Panc1 (cell line): Measurements from ENCODE around the gene CCDC196. TPM values are rescaled to one million over a fixed set of nuclear protein-coding genes. Genes with fewer than 3 reads are reported as not detected.

ENCODE experiments used
- ATAC-seq: fragments of 200-7000 bp; cut with Tn5 transposase; 2 replicates; pipeline ENCODE4 v1.9.1; 2020; ENCODE audit warnings: mild to moderate bottlenecking, moderate library complexity
- BruUV-seq: library from RNA; stranded (reverse); fragments of 400-500 nt; replicated peaks from 2 replicates; lab custom pipeline; 2021; lab: Mats Ljungman, UMichigan
- CTCF ChIA-PET: fragments of 300-600 bp; sonication (Branson Sonifier 250); formaldehyde crosslinking; loops from one replicate; lab custom pipeline; 2022; ENCODE audit warnings: antibody characterized with exemption; lab: Charles Lee
- POLR2A ChIA-PET: fragments of 300-600 bp; sonication (Branson Sonifier 250); formaldehyde crosslinking; loops from one replicate; lab custom pipeline; 2022; ENCODE audit warnings: antibody characterized with exemption; lab: Charles Lee
- DNase-seq: peaks from one replicate; pipeline ENCODE4 v3.0.0-alpha.2; 2010; ENCODE audit warnings: low read depth, low spot score
- H3K27ac ChIP-seq: 2 replicates; pipeline ENCODE4 v1.5.1; 2011; ENCODE audit warnings: mild to moderate bottlenecking, low read length, inconsistent platforms
- H3K27me3 ChIP-seq: fragments of 200-500 bp; sonication (Bioruptor generic); 2 replicates; pipeline ENCODE4 v1.6.0; 2014; ENCODE audit warnings: low read length, inconsistent platforms; ENCODE audit not compliant: control insufficient read depth, insufficient read depth
- H3K36me3 ChIP-seq: fragments of 200-500 bp; sonication (Bioruptor generic); 2 replicates; pipeline ENCODE4 v1.5.1; 2014; ENCODE audit warnings: inconsistent platforms, mild to moderate bottlenecking, low read length, moderate library complexity; ENCODE audit not compliant: control insufficient read depth, insufficient read depth
- H3K4me1 ChIP-seq: 2 replicates; pipeline ENCODE4 v1.5.1; 2011; ENCODE audit warnings: inconsistent platforms, mild to moderate bottlenecking, low read length, moderate library complexity; ENCODE audit not compliant: control insufficient read depth, insufficient read depth
- H3K4me3 ChIP-seq, 2 experiments: 2 replicates each; pipeline ENCODE4 v1.5.1; 2011 to 2012; ENCODE audit warnings: low read depth in 2 of 2, low read length in 2 of 2, mild to moderate bottlenecking in 2 of 2, inconsistent platforms in 1 of 2, moderate library complexity in 1 of 2
- H3K9me3 ChIP-seq: fragments of 200-500 bp; sonication (Bioruptor generic); 2 replicates; pipeline ENCODE4 v1.5.1; 2014; ENCODE audit warnings: low read depth, mild to moderate bottlenecking, inconsistent platforms, low read length, moderate library complexity; ENCODE audit not compliant: control insufficient read depth, insufficient read depth
- CTCF ChIP-seq: fragments of 450-650 bp; IDR thresholded peaks from 2 replicates; pipeline ENCODE4 v1.5.1; 2017; ENCODE audit warnings: mild to moderate bottlenecking
- POLR2AphosphoS5 ChIP-seq: IDR thresholded peaks from 2 replicates; pipeline ENCODE4 v1.6.1; 2012; ENCODE audit warnings: mild to moderate bottlenecking, low read depth, low read length, moderate library complexity
- SIN3A ChIP-seq: IDR thresholded peaks from 2 replicates; pipeline ENCODE4 v1.6.1; 2012; ENCODE audit warnings: low read depth, mild to moderate bottlenecking, low read length, moderate library complexity, borderline replicate concordance; ENCODE audit not compliant: insufficient read depth
- TCF7L2 ChIP-seq: IDR thresholded peaks from 2 replicates; pipeline ENCODE4 v1.6.1; 2011; ENCODE audit warnings: mild to moderate bottlenecking, low read depth, low read length, inconsistent platforms
- in situ Hi-C: cut with HindIII; loops from 2 replicates; pipeline ENCODE4 v1.10.0; 2016; ENCODE audit warnings: low sequenced_read_pairs, low pct_unique_long_range_greater_than_20kb
- intact Hi-C: fragments of 100-400 bp; cut with micrococcal nuclease; formaldehyde crosslinking; loops from one replicate; pipeline ENCODE4 v1.10.0; 2022; ENCODE audit not compliant: unreplicated experiment
- total RNA-seq: library from RNA; stranded (reverse); gene quantifications from one replicate; pipeline ENCODE4 v1.2.1, GENCODE V29; 2021; ENCODE audit not compliant: unreplicated experiment
- TF ChIP-seq, protein P1 (sequence below), 2 experiments: IDR thresholded peaks; 2 replicates each; pipeline ENCODE4 v1.6.1; 2011 to 2012; ENCODE audit warnings: low read depth in 2 of 2, control low read depth in 1 of 2, low read length in 1 of 2, mild to moderate bottlenecking in 1 of 2, moderate library complexity in 1 of 2; ENCODE audit not compliant: insufficient read depth in 1 of 2

Gene CCDC196
- total RNA-seq, 1 experiment from 2014 or later: not detected

GRCh38 chr14:66511849-66512248, 25.7 kb downstream of the CCDC196 start:
- BruUV-seq: no TSS peak

DNA sequence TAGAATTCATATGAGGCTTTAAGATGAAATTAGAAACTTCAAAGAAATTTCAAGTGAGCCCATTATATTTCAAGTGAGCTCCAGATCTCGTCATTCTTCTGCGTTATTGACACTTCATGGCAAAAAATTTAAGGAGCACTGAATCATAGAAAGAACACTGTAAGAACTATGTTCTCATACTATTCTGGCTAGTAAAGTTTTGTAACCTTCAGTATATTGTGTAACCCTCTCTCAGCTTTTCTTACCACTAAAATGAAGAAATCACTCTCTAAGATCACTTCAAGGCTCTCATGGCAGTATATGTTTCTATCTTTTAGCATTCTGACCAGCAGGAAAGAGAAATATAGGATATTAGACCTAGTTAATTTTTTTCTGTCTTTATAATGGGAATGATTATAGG, 28.0 kb downstream of the CCDC196 start:
- Histone ChIP-seq H3K27me3 (no peaks in the 10 kb centered on the region), H3K9me3 (no peaks in the 10 kb centered on the region), H3K4me1 (peaks cover 3% of the 10 kb centered on the region; the same call in 1 of the 2 replicates), H3K36me3 (no peaks in the 10 kb centered on the region), H3K27ac (no peak overlapping the region), H3K4me3 (no peak overlapping the region)
- DNase-seq (no peak), ATAC-seq (no peak)
- ChIA-PET POLR2A (no interaction called here), CTCF (no interaction called here)
- TF ChIP-seq TCF7L2 (no peak), CTCF (no peak), SIN3A (no peak), POLR2AphosphoS5 (no peak)
- TF ChIP-seq, protein P1, sequence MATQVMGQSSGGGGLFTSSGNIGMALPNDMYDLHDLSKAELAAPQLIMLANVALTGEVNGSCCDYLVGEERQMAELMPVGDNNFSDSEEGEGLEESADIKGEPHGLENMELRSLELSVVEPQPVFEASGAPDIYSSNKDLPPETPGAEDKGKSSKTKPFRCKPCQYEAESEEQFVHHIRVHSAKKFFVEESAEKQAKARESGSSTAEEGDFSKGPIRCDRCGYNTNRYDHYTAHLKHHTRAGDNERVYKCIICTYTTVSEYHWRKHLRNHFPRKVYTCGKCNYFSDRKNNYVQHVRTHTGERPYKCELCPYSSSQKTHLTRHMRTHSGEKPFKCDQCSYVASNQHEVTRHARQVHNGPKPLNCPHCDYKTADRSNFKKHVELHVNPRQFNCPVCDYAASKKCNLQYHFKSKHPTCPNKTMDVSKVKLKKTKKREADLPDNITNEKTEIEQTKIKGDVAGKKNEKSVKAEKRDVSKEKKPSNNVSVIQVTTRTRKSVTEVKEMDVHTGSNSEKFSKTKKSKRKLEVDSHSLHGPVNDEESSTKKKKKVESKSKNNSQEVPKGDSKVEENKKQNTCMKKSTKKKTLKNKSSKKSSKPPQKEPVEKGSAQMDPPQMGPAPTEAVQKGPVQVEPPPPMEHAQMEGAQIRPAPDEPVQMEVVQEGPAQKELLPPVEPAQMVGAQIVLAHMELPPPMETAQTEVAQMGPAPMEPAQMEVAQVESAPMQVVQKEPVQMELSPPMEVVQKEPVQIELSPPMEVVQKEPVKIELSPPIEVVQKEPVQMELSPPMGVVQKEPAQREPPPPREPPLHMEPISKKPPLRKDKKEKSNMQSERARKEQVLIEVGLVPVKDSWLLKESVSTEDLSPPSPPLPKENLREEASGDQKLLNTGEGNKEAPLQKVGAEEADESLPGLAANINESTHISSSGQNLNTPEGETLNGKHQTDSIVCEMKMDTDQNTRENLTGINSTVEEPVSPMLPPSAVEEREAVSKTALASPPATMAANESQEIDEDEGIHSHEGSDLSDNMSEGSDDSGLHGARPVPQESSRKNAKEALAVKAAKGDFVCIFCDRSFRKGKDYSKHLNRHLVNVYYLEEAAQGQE (IDR thresholded peaks at IDR 0.05; ENCODE audit: insufficient read depth in 1 of 2, low read depth in 2 of 2, low read length in 1 of 2): no peak
- in situ Hi-C loops (no loop called here), intact Hi-C loops (no loop called here)
- BruUV-seq: no TSS peak

More at GRCh38 chr14:66511849-66512248, 25.7 kb downstream of the CCDC196 start:
- ChIA-PET POLR2A (interaction anchor here (0.6 kb wide), 1 partner anchor 382 kb away, joined by 3 read pairs; no protein-coding TSS in a partner anchor), CTCF (interaction anchor here (1.1 kb wide), 1 partner anchor 655 kb away, joined by 3 read pairs; no protein-coding TSS in a partner anchor)
- DNase-seq (no peak), ATAC-seq (no peak)
- Histone ChIP-seq H3K9me3 (no peaks in the 10 kb centered on the region), H3K27me3 (no peaks in the 10 kb centered on the region), H3K36me3 (no peaks in the 10 kb centered on the region; the same call in 1 of the 2 replicates), H3K4me1 (peaks cover 3% of the 10 kb centered on the region; the same call in 1 of the 2 replicates), H3K27ac (no peak overlapping the region), H3K4me3 (no peak overlapping the region)
- in situ Hi-C loops: no loop called here
- TF ChIP-seq POLR2AphosphoS5: no peak
- no peak for TF ChIP-seq CTCF
- TF ChIP-seq, protein P1 (IDR thresholded peaks at IDR 0.05; ENCODE audit: insufficient read depth in 1 of 2, low read depth in 2 of 2, low read length in 1 of 2): no peak
- TF ChIP-seq TCF7L2: no peak
- no peak for TF ChIP-seq SIN3A
- intact Hi-C loops: no loop called here
